AG04449 (cell line): ENCODE data around the gene GDPD5.

Experiments
- CTCF ChIA-PET: fragments of 350-600 bp; formaldehyde crosslinking; extraction: SDS; loops from one replicate; lab custom pipeline; 2021; ENCODE audit warnings: antibody characterized with exemption; lab: Yijun Ruan, JAX
- POLR2A ChIA-PET: fragments of 400-600, 350-600 bp; formaldehyde crosslinking; extraction: SDS; loops from one replicate; lab custom pipeline; 2020; ENCODE audit warnings: antibody characterized with exemption, inconsistent platforms; lab: Yijun Ruan, JAX
- DNase-seq: peaks from one replicate; pipeline ENCODE4 v3.0.0-alpha.2; 2010; ENCODE audit warnings: low read depth, low spot score
- H3K4me3 ChIP-seq: 2 replicates; pipeline ENCODE4 v1.5.1; 2011; ENCODE audit warnings: low read depth, mild to moderate bottlenecking, control low read depth, low read length
- TF ChIP-seq, protein P1 (sequence below): IDR thresholded peaks from one replicate; pipeline ENCODE4 v1.5.1; 2011; ENCODE audit warnings: mild to moderate bottlenecking, moderate library complexity, low read length, control low read depth, inconsistent platforms; ENCODE audit not compliant: insufficient read depth; ENCODE audit errors: missing control alignments

GDPD5 gene

DNA sequence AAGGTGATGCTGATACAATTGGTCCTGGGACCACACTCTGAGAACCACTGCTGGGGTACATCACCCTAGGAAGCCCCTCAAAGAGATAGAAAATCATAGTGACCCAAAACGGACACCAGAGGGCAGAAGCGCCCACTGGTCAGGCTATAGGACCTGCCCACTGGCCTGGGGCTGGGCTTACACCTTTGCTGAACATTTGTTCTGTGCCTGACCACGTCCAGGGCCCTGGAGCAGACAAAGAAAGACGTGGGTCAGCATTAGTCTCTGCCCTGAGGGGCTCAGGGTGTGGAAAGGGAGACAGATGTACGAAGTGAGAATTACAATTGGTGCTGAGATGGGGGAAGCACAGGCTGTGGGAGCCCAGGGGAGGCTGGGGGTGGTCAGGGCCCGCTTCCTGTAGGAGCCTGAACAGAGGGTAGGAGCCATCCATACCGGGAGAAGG lies 21.9 kb upstream of the GDPD5 start:
- H3K4me3 ChIP-seq = no peak overlapping the region
- TF ChIP-seq, protein P1, sequence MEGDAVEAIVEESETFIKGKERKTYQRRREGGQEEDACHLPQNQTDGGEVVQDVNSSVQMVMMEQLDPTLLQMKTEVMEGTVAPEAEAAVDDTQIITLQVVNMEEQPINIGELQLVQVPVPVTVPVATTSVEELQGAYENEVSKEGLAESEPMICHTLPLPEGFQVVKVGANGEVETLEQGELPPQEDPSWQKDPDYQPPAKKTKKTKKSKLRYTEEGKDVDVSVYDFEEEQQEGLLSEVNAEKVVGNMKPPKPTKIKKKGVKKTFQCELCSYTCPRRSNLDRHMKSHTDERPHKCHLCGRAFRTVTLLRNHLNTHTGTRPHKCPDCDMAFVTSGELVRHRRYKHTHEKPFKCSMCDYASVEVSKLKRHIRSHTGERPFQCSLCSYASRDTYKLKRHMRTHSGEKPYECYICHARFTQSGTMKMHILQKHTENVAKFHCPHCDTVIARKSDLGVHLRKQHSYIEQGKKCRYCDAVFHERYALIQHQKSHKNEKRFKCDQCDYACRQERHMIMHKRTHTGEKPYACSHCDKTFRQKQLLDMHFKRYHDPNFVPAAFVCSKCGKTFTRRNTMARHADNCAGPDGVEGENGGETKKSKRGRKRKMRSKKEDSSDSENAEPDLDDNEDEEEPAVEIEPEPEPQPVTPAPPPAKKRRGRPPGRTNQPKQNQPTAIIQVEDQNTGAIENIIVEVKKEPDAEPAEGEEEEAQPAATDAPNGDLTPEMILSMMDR = peak; percentile 72
- ChIA-PET POLR2A (interaction anchor here (1.7 kb wide), 1 partner anchor 28 kb away, joined by 7 read pairs; no protein-coding TSS in a partner anchor), CTCF (interaction anchor here (0.6 to 3.5 kb wide), 24 partner anchors 8 to 321 kb away, joined by 3 to 57 read pairs (median 7); no protein-coding TSS in a partner anchor)
- DNase-seq = no peak

DNA sequence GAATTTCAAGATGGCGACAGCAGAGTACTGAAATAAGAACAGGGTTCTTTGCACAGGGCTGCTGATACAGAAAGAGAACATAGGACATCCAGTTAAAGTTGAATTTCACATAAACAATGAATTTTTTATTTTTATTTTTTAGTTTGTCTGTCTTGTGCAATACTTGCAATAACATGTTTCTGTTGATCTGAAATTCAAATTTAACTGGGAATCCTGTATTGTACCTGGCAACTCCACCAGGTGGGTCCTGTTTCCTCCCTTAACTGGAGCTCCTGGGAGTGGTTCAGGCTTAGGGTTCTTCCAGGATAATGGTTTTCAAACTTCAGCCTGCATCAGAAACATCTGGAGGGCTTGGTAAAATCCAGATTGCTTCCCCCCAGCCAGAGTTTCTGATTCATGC lies 21.4 kb upstream of the GDPD5 start:
- no peak overlapping the region for H3K4me3 ChIP-seq
- POLR2A ChIA-PET = no interaction called here
- CTCF ChIA-PET = interaction anchor here (0.9 to 5.2 kb wide), 23 partner anchors 8 to 321 kb away, joined by 3 to 57 read pairs (median 6); no protein-coding TSS in a partner anchor

DNA sequence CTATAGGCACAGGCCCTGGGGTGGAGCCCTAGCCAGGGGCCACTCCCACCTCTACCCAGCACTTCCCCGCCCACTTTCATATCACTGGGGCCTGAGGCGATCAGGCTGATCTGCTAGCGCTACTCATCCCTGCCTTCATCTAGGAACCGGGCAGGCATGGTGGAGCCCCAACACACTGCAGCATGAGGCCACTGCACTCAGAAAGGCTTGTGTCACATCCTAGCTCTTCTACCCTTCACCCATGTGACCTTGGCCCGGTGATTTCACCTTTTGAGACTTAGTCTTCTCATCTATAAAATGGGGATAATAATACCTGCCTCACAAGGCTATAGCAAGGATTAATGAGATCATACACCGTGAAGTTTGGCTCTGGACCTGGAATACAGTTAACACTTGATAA lies 18.1 kb upstream of the GDPD5 start:
- TF ChIP-seq, protein P1 = no peak
- ChIA-PET CTCF (interaction anchor here (0.7 to 5.2 kb wide), 9 partner anchors 11 to 155 kb away, joined by 3 to 47 read pairs (median 3); partner anchors contain the start of gene GDPD5), POLR2A (interaction anchor here (1.7 kb wide), 1 partner anchor 10 kb away, joined by 5 read pairs; no protein-coding TSS in a partner anchor)
- H3K4me3 ChIP-seq = no peak overlapping the region
- no peak for DNase-seq

More for the DNA sequence above, 21.4 kb upstream of the GDPD5 start:
- TF ChIP-seq, protein P1 = no peak
- no peak for DNase-seq

DNA sequence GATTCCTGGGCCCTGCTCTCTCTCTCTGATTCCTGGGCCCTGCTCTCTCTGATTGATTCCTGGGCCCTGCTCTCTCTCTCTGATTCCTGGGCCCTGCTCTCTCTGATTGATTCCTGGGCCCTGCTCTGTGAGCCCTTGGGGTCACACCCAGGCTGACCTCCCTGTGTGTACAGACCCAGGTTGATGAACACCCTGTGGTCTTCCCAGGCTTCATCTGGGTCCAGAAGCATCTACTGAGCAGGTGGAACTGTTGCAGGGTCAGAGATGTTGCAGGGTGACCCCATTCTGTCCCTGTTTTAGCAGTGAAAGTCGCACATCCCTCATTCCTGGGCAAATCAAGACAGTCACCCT lies 16.3 kb upstream of the GDPD5 start:
- no peak for DNase-seq
- ChIA-PET CTCF (interaction anchor here (1.3 to 5.2 kb wide), 8 partner anchors 9 to 134 kb away, joined by 3 to 47 read pairs (median 8); partner anchors contain the start of gene GDPD5), POLR2A (interaction anchor here (0.6 to 1.7 kb wide), 2 partner anchors 12 to 17 kb away, joined by 3 to 5 read pairs; no protein-coding TSS in a partner anchor)
- no peak overlapping the region for H3K4me3 ChIP-seq
- TF ChIP-seq, protein P1 = no peak

DNA sequence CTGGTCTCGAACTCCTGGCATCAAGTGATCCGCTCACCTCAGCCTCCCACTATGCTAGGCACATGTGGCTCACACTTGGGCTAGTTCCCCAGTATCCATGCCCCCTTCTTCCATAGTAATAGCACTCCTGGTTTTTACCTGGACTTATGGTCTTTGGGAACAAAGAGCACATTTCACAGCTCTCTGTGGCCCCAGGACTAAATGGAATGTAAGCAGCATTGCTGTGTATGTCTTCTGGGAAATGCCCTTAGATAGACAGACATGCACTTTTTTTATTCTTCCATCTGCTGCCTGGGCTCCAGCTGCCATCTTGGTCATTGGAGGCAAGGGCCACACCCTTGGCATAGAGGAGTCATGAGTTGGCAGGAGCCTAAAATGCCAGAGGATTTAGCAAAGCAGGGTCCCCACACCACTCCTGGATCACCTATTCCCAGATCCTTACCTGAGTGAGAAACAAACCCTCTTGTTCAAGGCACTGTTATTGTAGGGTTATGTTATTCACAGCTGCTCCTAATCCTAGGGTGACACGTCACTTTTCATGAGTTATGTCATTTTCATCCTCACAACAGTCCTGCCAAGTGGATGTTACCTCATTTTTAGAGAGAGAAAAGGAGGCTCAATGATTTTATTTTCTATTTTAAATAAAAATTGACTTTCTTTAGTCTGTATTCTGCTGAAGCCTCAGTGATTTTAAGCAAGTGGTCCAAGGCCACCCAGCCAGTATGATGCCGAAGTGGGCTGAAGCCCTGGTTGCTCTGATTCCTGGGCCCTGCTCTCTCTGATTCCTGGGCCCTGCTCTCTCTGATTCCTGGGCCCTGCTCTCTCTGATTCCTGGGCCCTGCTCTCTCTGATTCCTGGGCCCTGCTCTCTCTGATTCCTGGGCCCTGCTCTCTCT lies 15.7 kb upstream of the GDPD5 start:
- no peak for DNase-seq
- no peak overlapping the region for H3K4me3 ChIP-seq
- CTCF ChIA-PET = interaction anchor here (1.1 to 4.1 kb wide), 5 partner anchors 9 to 153 kb away, joined by 3 to 19 read pairs (median 6); no protein-coding TSS in a partner anchor
- POLR2A ChIA-PET = interaction anchor here (0.6 kb wide), 1 partner anchor 18 kb away, joined by 3 read pairs; no protein-coding TSS in a partner anchor
- TF ChIP-seq, protein P1 = no peak
